ENCODE data around the gene GJA4.
"Not testable (repeated sequence)": the region's sequence is repeated elsewhere in the genome, so short reads cannot be mapped to it uniquely, and the experiment has no call there.

GJA4 gene

GRCh38 chr1:34763142-34763781 lies 29.5 kb upstream of the GJA4 start:
- 0 out of 2 replicates have a peak, but pooled peaks cover 1% of the 10 kb centered on the region for H3K36me3 ChIP-seq (ENCODE audit: low read depth)
- H3K4me3 ChIP-seq (ENCODE audit: severe bottlenecking): no peak overlapping the region
- TF ChIP-seq, protein P1, sequence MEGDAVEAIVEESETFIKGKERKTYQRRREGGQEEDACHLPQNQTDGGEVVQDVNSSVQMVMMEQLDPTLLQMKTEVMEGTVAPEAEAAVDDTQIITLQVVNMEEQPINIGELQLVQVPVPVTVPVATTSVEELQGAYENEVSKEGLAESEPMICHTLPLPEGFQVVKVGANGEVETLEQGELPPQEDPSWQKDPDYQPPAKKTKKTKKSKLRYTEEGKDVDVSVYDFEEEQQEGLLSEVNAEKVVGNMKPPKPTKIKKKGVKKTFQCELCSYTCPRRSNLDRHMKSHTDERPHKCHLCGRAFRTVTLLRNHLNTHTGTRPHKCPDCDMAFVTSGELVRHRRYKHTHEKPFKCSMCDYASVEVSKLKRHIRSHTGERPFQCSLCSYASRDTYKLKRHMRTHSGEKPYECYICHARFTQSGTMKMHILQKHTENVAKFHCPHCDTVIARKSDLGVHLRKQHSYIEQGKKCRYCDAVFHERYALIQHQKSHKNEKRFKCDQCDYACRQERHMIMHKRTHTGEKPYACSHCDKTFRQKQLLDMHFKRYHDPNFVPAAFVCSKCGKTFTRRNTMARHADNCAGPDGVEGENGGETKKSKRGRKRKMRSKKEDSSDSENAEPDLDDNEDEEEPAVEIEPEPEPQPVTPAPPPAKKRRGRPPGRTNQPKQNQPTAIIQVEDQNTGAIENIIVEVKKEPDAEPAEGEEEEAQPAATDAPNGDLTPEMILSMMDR (IDR thresholded peaks at IDR 0.05; ENCODE audit: poor library complexity, severe bottlenecking): no peak
- H3K4me1 ChIP-seq (ENCODE audit: insufficient read depth, poor library complexity, severe bottlenecking): peaks cover 37% of the 10 kb centered on the region
- no peaks in the 10 kb centered on the region for H3K9me3 ChIP-seq (ENCODE audit: severe bottlenecking)
- peak overlapping the region; percentile 92 for H3K27ac ChIP-seq (ENCODE audit: poor library complexity, severe bottlenecking)
- DNase-seq (ENCODE audit: low spot score): no peak
- peak; percentile 82 for ATAC-seq (ENCODE audit: low read depth)
- no peaks in the 10 kb centered on the region for H3K27me3 ChIP-seq (ENCODE audit: insufficient read depth, poor library complexity, severe bottlenecking)

DNA sequence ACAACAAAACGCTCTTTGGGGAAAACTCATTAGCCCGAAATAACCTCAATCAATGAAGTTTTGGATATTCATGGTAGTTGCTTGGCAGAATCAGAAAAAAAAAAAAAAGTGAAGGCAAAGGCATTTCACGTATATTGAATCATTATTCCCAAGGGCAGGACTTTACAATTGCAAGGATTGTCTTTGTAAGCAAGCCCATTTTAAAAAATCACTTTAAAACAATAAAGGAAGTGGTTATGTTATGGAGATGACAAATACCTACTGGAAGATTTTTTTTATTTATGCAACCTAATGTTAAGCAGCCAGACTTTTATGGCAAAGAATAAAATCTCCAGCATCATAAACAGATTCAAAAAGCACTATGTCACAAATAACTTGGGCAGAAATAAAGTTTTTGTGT lies 23.9 kb upstream of the GJA4 start:
- TF ChIP-seq, protein P1 (IDR thresholded peaks at IDR 0.05; ENCODE audit: poor library complexity, severe bottlenecking): no peak
- H3K36me3 ChIP-seq (ENCODE audit: low read depth): no peaks in the 10 kb centered on the region
- ATAC-seq (ENCODE audit: low read depth) (no peak), DNase-seq (ENCODE audit: low spot score) (no peak)
- H3K4me1 ChIP-seq (ENCODE audit: insufficient read depth, poor library complexity, severe bottlenecking): peaks cover 20% of the 10 kb centered on the region
- no peaks in the 10 kb centered on the region for H3K9me3 ChIP-seq (ENCODE audit: severe bottlenecking)
- no peak overlapping the region for H3K4me3 ChIP-seq (ENCODE audit: severe bottlenecking)
- peak overlapping the region; percentile 12 for H3K27ac ChIP-seq (ENCODE audit: poor library complexity, severe bottlenecking)
- no peaks in the 10 kb centered on the region for H3K27me3 ChIP-seq (ENCODE audit: insufficient read depth, poor library complexity, severe bottlenecking)

DNA sequence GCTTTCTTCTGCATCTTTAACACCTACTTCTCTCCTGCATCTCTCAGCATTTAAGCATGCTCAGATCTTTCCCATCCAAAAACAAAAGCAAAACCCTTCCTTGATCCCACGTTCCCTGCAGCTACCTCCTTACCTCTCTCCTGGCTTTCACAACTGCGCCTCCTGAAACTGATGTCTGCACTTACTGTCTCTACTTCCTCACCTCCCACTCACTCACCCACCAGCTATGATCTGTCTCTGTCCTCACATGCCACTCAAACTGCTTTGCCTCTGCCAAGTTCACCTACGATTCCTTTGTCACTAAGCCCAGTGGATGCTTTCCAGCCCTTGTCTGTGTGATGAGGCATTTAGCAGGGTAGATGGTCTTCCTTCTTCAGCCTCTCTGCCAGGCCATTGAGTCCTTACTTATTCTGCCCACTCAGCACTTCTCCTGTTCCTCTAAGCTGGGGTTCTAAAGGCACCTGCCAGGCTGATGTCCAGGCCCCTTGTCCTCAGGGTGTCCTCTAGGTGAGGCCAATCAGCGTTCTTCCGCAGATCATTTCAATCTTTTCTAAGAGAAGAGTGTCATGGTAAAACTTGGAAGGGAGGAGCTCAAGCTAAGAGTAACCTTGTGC lies 21.8 kb upstream of the GJA4 start:
- DNase-seq (ENCODE audit: low spot score) (no peak), ATAC-seq (ENCODE audit: low read depth) (peak; percentile 10; the same call in 1 of the 3 replicates)
- Histone ChIP-seq H3K27ac (ENCODE audit: poor library complexity, severe bottlenecking) (no peak overlapping the region), H3K4me1 (ENCODE audit: insufficient read depth, poor library complexity, severe bottlenecking) (peaks cover 14% of the 10 kb centered on the region), H3K9me3 (ENCODE audit: severe bottlenecking) (no peaks in the 10 kb centered on the region), H3K4me3 (ENCODE audit: severe bottlenecking) (no peak overlapping the region), H3K27me3 (ENCODE audit: insufficient read depth, poor library complexity, severe bottlenecking) (no peaks in the 10 kb centered on the region), H3K36me3 (ENCODE audit: low read depth) (no peaks in the 10 kb centered on the region)
- TF ChIP-seq, protein P1 (IDR thresholded peaks at IDR 0.05; ENCODE audit: poor library complexity, severe bottlenecking): no peak

DNA sequence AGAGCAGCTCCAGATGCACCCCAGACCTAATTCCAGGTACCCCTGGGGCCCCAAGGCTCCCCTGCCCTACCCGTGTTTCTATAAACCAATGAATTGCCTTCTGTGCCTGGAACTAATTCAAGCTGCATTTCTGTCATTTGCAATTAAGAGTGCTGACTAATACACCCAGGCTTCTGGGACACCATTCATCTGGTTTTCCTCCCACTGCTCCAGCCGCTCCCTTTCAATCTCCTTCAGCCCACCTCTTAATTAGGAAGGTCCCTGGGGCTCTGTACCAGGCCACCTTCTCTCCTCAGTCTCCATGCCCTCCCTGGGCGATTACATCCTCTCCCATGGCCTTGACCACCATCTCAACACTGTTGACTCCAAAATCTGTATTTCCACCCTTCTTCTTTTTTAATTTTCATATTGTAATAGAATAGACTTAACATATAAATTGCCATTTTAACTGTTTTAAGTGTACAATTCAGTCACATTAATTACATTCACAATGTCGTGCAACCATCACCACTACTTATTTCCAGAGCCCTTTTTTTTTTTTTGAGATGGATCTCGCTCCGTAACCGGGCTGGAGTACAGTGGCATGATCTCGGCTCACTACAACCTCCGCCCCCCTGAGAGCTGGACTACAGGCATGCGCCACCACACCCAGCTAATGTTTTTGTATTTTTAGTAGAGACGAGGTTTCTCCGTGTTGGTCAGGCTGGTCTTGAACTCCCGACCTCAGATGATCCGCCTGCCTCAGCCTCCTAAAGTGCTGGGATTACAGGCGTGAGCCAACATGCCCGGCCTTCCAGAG lies 21.0 kb upstream of the GJA4 start:
- Histone ChIP-seq H3K4me1 (ENCODE audit: insufficient read depth, poor library complexity, severe bottlenecking) (peaks cover 14% of the 10 kb centered on the region), H3K27ac (ENCODE audit: poor library complexity, severe bottlenecking) (no peak overlapping the region), H3K36me3 (ENCODE audit: low read depth) (no peaks in the 10 kb centered on the region), H3K27me3 (ENCODE audit: insufficient read depth, poor library complexity, severe bottlenecking) (no peaks in the 10 kb centered on the region), H3K4me3 (ENCODE audit: severe bottlenecking) (no peak overlapping the region), H3K9me3 (ENCODE audit: severe bottlenecking) (no peaks in the 10 kb centered on the region)
- ATAC-seq (ENCODE audit: low read depth): no peak
- DNase-seq (ENCODE audit: low spot score): no peak
- TF ChIP-seq, protein P1 (IDR thresholded peaks at IDR 0.05; ENCODE audit: poor library complexity, severe bottlenecking): no peak

GRCh38 chr1:34773114-34773513 lies 19.7 kb upstream of the GJA4 start:
- not testable (repeated sequence) for ATAC-seq (ENCODE audit: low read depth); H3K4me3 ChIP-seq (ENCODE audit: severe bottlenecking); H3K27ac ChIP-seq (ENCODE audit: poor library complexity, severe bottlenecking); H3K36me3 ChIP-seq (ENCODE audit: low read depth); H3K9me3 ChIP-seq (ENCODE audit: severe bottlenecking); H3K27me3 ChIP-seq (ENCODE audit: insufficient read depth, poor library complexity, severe bottlenecking); DNase-seq (ENCODE audit: low spot score)
- peaks cover 15% of the 10 kb centered on the region for H3K4me1 ChIP-seq (ENCODE audit: insufficient read depth, poor library complexity, severe bottlenecking)

All from RWPE2 (cell line).